Loucy (cell line): ENCODE measurements around the gene PTH2R.

ENCODE experiments used
- H2AFZ ChIP-seq: fragments of 200-600 bp; sonication (generic); 2 replicates; pipeline ENCODE4 v1.6.0; 2016; ENCODE audit warnings: antibody characterized with exemption, mild to moderate bottlenecking, low read length, moderate library complexity
- H3F3A ChIP-seq: fragments of 200-600 bp; 2 replicates; pipeline ENCODE4 v1.6.0; 2016; ENCODE audit warnings: antibody characterized with exemption, low read depth, mild to moderate bottlenecking
- H3K27me3 ChIP-seq: fragments of 200-600 bp; sonication (generic); 2 replicates; pipeline ENCODE4 v1.6.1; 2014; ENCODE audit warnings: low read length, mild to moderate bottlenecking; ENCODE audit not compliant: insufficient read depth, poor library complexity, severe bottlenecking
- H3K36me3 ChIP-seq: fragments of 200-600 bp; sonication (generic); 2 replicates; pipeline ENCODE4 v1.6.1; 2016; ENCODE audit warnings: low read length; ENCODE audit not compliant: insufficient read depth
- H3K4me1 ChIP-seq: fragments of 200-600 bp; sonication (generic); 2 replicates; pipeline ENCODE4 v1.5.1; 2014; ENCODE audit warnings: low read length, mild to moderate bottlenecking; ENCODE audit not compliant: insufficient read depth, poor library complexity, severe bottlenecking
- H3K4me2 ChIP-seq: fragments of 200-600 bp; sonication (generic); 2 replicates; pipeline ENCODE4 v1.6.0; 2014; ENCODE audit warnings: antibody characterized with exemption, low read length, low read depth, mild to moderate bottlenecking; ENCODE audit not compliant: poor library complexity, severe bottlenecking
- H3K4me3 ChIP-seq: fragments of 200-600 bp; sonication (generic); 2 replicates; pipeline ENCODE4 v1.5.1; 2014; ENCODE audit warnings: low read length, mild to moderate bottlenecking, mixed read lengths; ENCODE audit not compliant: poor library complexity, severe bottlenecking
- H3K79me2 ChIP-seq: fragments of 200-600 bp; sonication (generic); 2 replicates; pipeline ENCODE4 v1.6.1; 2014; ENCODE audit warnings: low read length; ENCODE audit not compliant: insufficient read depth
- H3K9ac ChIP-seq: fragments of 200-600 bp; sonication (generic); 2 replicates; pipeline ENCODE4 v1.6.0; 2014; ENCODE audit warnings: mild to moderate bottlenecking, low read depth, low read length, moderate library complexity; ENCODE audit not compliant: poor library complexity, severe bottlenecking
- H3K9me2 ChIP-seq: fragments of 200-600 bp; sonication (generic); replicated peaks from 2 replicates; pipeline ENCODE4 v1.6.1; 2016; ENCODE audit warnings: low read depth, low read length, mixed read lengths
- H3K9me3 ChIP-seq: fragments of 200-600 bp; sonication (generic); 2 replicates; pipeline ENCODE4 v1.6.1; 2014; ENCODE audit warnings: mild to moderate bottlenecking, antibody characterized with exemption, low read length, low read depth; ENCODE audit not compliant: insufficient read depth
- H4K20me1 ChIP-seq: fragments of 200-600 bp; sonication (generic); 2 replicates; pipeline ENCODE4 v1.6.0; 2014; ENCODE audit warnings: antibody characterized with exemption, low read length, mild to moderate bottlenecking; ENCODE audit not compliant: insufficient read depth, poor library complexity, severe bottlenecking
- EZH2phosphoT487 ChIP-seq: fragments of 200-600 bp; IDR thresholded peaks from 2 replicates; pipeline ENCODE4 v1.6.1; 2018; ENCODE audit warnings: antibody characterized with exemption, mild to moderate bottlenecking, moderate library complexity, borderline replicate concordance
- TF ChIP-seq, protein P1 (sequence below): fragments of 200-600 bp; sonication (generic); conservative IDR thresholded peaks from 2 replicates; pipeline ENCODE4 v1.5.1; 2014; ENCODE audit warnings: mild to moderate bottlenecking, antibody characterized with exemption, low read length

Gene PTH2R

DNA sequence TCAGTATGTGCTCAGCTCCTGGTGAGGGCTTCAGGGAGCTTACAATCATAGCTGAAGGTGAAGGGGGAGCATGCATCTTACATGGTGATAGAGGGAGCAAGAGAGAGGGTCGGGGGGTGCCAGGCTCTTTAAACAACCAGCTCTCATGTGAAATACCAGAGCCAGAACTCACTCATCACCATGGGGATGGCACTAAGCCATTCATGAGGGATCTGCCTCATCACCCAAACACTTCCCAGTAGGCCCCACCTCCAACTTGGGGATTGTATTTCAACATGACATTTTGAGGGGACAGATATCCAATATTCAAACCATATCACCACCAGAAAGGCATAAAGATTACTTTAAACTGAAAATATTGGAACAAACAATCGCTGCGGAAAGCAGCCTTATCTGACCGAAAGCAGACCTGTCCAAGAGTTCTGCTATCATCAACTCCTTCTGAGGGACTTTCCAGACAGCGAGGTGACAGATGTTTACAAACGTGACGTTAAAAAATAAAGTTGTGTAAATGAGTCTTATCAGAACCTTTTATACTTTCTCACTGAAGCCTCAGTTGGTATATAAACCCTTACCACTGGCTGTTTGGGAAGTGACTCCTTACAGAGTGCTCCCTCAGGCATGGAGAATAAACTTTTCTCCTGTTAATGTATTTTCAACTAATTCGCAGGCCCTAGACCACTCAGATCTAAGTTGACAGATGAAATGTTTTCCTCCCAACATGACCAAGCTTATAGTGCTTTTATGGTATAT is 35.5 kb upstream of the PTH2R start:
- H3K79me2 ChIP-seq, result no peaks in the 10 kb centered on the region
- no peaks in the 10 kb centered on the region for H3K4me1 ChIP-seq
- no peaks in the 10 kb centered on the region for H3K27me3 ChIP-seq
- no peak overlapping the region for H3K4me3 ChIP-seq
- no peak overlapping the region for H3K4me2 ChIP-seq
- TF ChIP-seq, protein P1, sequence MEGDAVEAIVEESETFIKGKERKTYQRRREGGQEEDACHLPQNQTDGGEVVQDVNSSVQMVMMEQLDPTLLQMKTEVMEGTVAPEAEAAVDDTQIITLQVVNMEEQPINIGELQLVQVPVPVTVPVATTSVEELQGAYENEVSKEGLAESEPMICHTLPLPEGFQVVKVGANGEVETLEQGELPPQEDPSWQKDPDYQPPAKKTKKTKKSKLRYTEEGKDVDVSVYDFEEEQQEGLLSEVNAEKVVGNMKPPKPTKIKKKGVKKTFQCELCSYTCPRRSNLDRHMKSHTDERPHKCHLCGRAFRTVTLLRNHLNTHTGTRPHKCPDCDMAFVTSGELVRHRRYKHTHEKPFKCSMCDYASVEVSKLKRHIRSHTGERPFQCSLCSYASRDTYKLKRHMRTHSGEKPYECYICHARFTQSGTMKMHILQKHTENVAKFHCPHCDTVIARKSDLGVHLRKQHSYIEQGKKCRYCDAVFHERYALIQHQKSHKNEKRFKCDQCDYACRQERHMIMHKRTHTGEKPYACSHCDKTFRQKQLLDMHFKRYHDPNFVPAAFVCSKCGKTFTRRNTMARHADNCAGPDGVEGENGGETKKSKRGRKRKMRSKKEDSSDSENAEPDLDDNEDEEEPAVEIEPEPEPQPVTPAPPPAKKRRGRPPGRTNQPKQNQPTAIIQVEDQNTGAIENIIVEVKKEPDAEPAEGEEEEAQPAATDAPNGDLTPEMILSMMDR, result no peak
- TF ChIP-seq EZH2phosphoT487, result no peak
- H2AFZ ChIP-seq, result no peak overlapping the region
- no peaks in the 10 kb centered on the region for H3K9me3 ChIP-seq
- H3K9me2 ChIP-seq, result no peaks in the 10 kb centered on the region
- no peaks in the 10 kb centered on the region for H3F3A ChIP-seq
- H4K20me1 ChIP-seq, result no peaks in the 10 kb centered on the region
- H3K36me3 ChIP-seq, result no peaks in the 10 kb centered on the region
- H3K9ac ChIP-seq, result no peak overlapping the region

- Histone ChIP-seq H3K9ac (no peak overlapping the region), H3K4me3 (no peak overlapping the region), H4K20me1 (no peaks in the 10 kb centered on the region), H3K4me1 (no peaks in the 10 kb centered on the region), H2AFZ (no peak overlapping the region), H3F3A (no peaks in the 10 kb centered on the region), H3K36me3 (no peaks in the 10 kb centered on the region), H3K27me3 (no peaks in the 10 kb centered on the region), H3K9me3 (no peaks in the 10 kb centered on the region), H3K4me2 (no peak overlapping the region), H3K79me2 (no peaks in the 10 kb centered on the region), H3K9me2 (no peaks in the 10 kb centered on the region)
- TF ChIP-seq EZH2phosphoT487, result no peak
- TF ChIP-seq, protein P1, result no peak
Observed at GRCh38 chr2:208371634-208371935, 35.0 kb upstream of the PTH2R start.

DNA sequence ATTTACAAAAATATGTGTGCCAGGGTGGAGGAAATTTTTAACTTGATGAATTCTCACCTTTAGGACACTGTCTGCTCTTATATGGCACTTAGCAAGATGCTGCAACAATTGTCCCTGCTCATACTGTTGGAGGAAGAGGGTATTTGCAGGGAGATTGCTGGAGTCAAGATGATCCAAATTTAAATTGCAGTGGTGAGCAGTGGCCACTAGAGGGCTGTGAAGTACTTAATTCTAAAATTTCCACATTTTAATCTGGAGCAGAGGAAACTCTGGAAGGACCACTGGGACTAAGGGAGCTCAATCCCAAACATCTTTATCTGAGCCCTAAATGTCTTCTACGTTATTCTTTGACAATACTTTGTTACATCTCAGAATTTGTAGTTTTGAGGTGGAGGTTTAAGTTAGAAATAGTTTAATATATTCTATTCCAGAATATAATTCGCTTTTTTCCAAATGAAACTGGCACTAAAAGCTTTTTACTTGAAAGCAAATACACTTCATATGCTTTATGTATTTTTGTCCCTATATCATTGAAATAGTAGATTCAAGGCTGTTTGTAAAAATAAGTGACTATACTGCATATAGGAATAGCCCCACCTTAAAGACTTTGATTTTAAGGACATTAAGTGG is 33.0 kb upstream of the PTH2R start:
- H3K79me2 ChIP-seq, result no peaks in the 10 kb centered on the region
- H3F3A ChIP-seq, result no peaks in the 10 kb centered on the region
- no peaks in the 10 kb centered on the region for H3K4me1 ChIP-seq
- TF ChIP-seq EZH2phosphoT487, result no peak
- TF ChIP-seq, protein P1, result peak; percentile 95
- no peak overlapping the region for H3K9ac ChIP-seq
- H3K4me3 ChIP-seq, result no peak overlapping the region
- H3K9me2 ChIP-seq, result no peaks in the 10 kb centered on the region
- H3K36me3 ChIP-seq, result no peaks in the 10 kb centered on the region
- no peaks in the 10 kb centered on the region for H4K20me1 ChIP-seq
- no peaks in the 10 kb centered on the region for H3K27me3 ChIP-seq
- no peak overlapping the region for H3K4me2 ChIP-seq
- H3K9me3 ChIP-seq, result no peaks in the 10 kb centered on the region
- H2AFZ ChIP-seq, result no peak overlapping the region
